Right lobe of liver (tissue), 4 donors: ENCODE data around the gene EIF4E3.
A peak's percentile ranks its signal among the peaks of the same experiment; 100 is the strongest.

Experiments used
- POLR2A ChIP-seq: fragments of 450-650 bp; IDR thresholded peaks from one replicate; pipeline ENCODE4 v1.6.1; 2017; ENCODE audit warnings: antibody characterized with exemption, mild to moderate bottlenecking
- TF ChIP-seq, protein P1 (sequence below), 4 donors: fragments of 200-600 bp in 3 of 4; fragments of 450-650 bp in 1 of 4; IDR thresholded peaks; one replicate each; pipeline versions ENCODE4 v1.5.1 to v1.8.0; 2016 to 2022; ENCODE audit warnings: antibody characterized with exemption in 4 of 4, mild to moderate bottlenecking in 2 of 4
- donor health status: DM: no; HTN: no; CAD: no.
- donor health status: DM: no; HTN: no; CAD: no.
- donor health status: DM: no; HTN: yes; CAD: no.

- TF ChIP-seq POLR2A, result no peak
- TF ChIP-seq, protein P1, sequence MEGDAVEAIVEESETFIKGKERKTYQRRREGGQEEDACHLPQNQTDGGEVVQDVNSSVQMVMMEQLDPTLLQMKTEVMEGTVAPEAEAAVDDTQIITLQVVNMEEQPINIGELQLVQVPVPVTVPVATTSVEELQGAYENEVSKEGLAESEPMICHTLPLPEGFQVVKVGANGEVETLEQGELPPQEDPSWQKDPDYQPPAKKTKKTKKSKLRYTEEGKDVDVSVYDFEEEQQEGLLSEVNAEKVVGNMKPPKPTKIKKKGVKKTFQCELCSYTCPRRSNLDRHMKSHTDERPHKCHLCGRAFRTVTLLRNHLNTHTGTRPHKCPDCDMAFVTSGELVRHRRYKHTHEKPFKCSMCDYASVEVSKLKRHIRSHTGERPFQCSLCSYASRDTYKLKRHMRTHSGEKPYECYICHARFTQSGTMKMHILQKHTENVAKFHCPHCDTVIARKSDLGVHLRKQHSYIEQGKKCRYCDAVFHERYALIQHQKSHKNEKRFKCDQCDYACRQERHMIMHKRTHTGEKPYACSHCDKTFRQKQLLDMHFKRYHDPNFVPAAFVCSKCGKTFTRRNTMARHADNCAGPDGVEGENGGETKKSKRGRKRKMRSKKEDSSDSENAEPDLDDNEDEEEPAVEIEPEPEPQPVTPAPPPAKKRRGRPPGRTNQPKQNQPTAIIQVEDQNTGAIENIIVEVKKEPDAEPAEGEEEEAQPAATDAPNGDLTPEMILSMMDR (IDR thresholded peaks at IDR 0.05), result peak; percentile 62 to 70 (median 64)
Observed at GRCh38 chr3:71710906-71711494, 14.2 kb downstream of the EIF4E3 start.
